Cortex of kidney (tissue), 1 donor: ENCODE results near the gene MRPL27.

Experiments used
- DNase-seq: peaks from one replicate; lab custom pipeline; 2025; lab: John Stamatoyannopoulos, UW

The MRPL27 gene

GRCh38 chr17:50360486-50361115, 12.4 kb downstream of the MRPL27 start:
- no peak for DNase-seq

- no peak for DNase-seq
These were observed 13.0 kb downstream of the MRPL27 start for GRCh38 chr17:50359998-50360461.

- no peak for DNase-seq
These were observed 13.8 kb downstream of the MRPL27 start for GRCh38 chr17:50359005-50359699.

- DNase-seq = no peak
These were observed 14.8 kb downstream of the MRPL27 start for GRCh38 chr17:50358177-50358576.

GRCh38 chr17:50356892-50357510, 16.0 kb downstream of the MRPL27 start:
- DNase-seq = no peak

- DNase-seq = no peak
These were observed 16.6 kb downstream of the MRPL27 start for GRCh38 chr17:50356418-50356817.

- DNase-seq = no peak
These were observed 17.2 kb downstream of the MRPL27 start for GRCh38 chr17:50355701-50356341.

- no peak for DNase-seq
These were observed 17.7 kb downstream of the MRPL27 start for GRCh38 chr17:50355336-50355700.

GRCh38 chr17:50354776-50355175, 18.2 kb downstream of the MRPL27 start:
- DNase-seq = no peak

GRCh38 chr17:50354198-50354597, 18.8 kb downstream of the MRPL27 start:
- no peak for DNase-seq

- DNase-seq = no peak
These were observed 19.3 kb downstream of the MRPL27 start for GRCh38 chr17:50353600-50354195.

GRCh38 chr17:50352693-50353599, 20.0 kb downstream of the MRPL27 start:
- DNase-seq = no peak

- DNase-seq = no peak
These were observed 20.8 kb downstream of the MRPL27 start for GRCh38 chr17:50352072-50352692.

GRCh38 chr17:50350733-50351132, 22.3 kb downstream of the MRPL27 start:
- DNase-seq = no peak

GRCh38 chr17:50349243-50349600, 23.8 kb downstream of the MRPL27 start:
- DNase-seq = no peak

- DNase-seq = no peak
These were observed 24.3 kb downstream of the MRPL27 start for GRCh38 chr17:50348522-50349242.

GRCh38 chr17:50347894-50348291, 25.1 kb downstream of the MRPL27 start:
- DNase-seq = no peak

- DNase-seq = no peak
These were observed 25.7 kb downstream of the MRPL27 start for GRCh38 chr17:50347117-50347893.

- no peak for DNase-seq
These were observed 26.5 kb downstream of the MRPL27 start for GRCh38 chr17:50346313-50347116.
